NB4 (cell line): ENCODE measurements around the gene PIGM.

ENCODE experiments used
- CTCF ChIP-seq: IDR thresholded peaks from one replicate; pipeline ENCODE4 v1.5.1; 2012; ENCODE audit warnings: low read depth, low read length
- MYC ChIP-seq: IDR thresholded peaks from 2 replicates; pipeline ENCODE4 v1.6.1; 2011; ENCODE audit warnings: low read depth, low read length
- POLR2A ChIP-seq: IDR thresholded peaks from 2 replicates; pipeline ENCODE4 v1.6.1; 2011; ENCODE audit warnings: mild to moderate bottlenecking; ENCODE audit not compliant: insufficient read length; ENCODE audit errors: extremely low read depth

- no peak for TF ChIP-seq MYC
- no peak for TF ChIP-seq CTCF
- no peak for TF ChIP-seq POLR2A
Measured at GRCh38 chr1:160024195-160024905, 7.4 kb downstream of the PIGM start.
